Placental epithelial cell (primary cell): ENCODE data around the gene KCNJ14. TPM values are rescaled to one million over a fixed set of nuclear protein-coding genes. Genes with fewer than 3 reads are reported as not detected.

Experiments
- total RNA-seq: library from RNA; depleted of rRNA; stranded (reverse); fragments of >200 nt; gene quantifications from 2 replicates; pipeline ENCODE4 v1.2.3, GENCODE V29; 2012

The KCNJ14 gene
- 0.33 and 0.79 TPM in 2 replicates for total RNA-seq

GRCh38 chr19:48455171-48455907 is at the start of gene KCNJ14:
Gene KCNJ14 (plus strand): TSS chr19:48455574. CDS start chr19:48461725, 6,151 bp downstream.

GRCh38 chr19:48445606-48446481 is 9.5 kb upstream of the KCNJ14 start, which contains the start of gene GRWD1:
Gene GRWD1 (plus strand): TSS chr19:48445983. CDS start chr19:48446006, 23 bp downstream.

GRCh38 chr19:48469289-48469881 is 14.0 kb downstream of the KCNJ14 start, which contains the start of gene CYTH2:
Gene CYTH2 (plus strand): TSS chr19:48469369. CDS start chr19:48469508, 139 bp downstream.

GRCh38 chr19:48511800-48512503 is 56.6 kb downstream of the KCNJ14 start, which contains the start of gene LMTK3:
Gene LMTK3 (minus strand): TSS chr19:48511835. CDS start chr19:48511576, 259 bp downstream.

Other genes with a start within 250 kb of the KCNJ14 start
- gene CARD8, start 199.7 kb upstream of the KCNJ14 start, total RNA-seq: 9.1 and 16.1 TPM in 2 replicates
- 0.33 and 0.79 TPM in 2 replicates for gene ZNF114, start 185.5 kb upstream of the KCNJ14 start, total RNA-seq
- gene EMP3, start 130.0 kb upstream of the KCNJ14 start, total RNA-seq: 73.0 and 115 TPM in 2 replicates
- 7.0 and 11.0 TPM in 2 replicates for gene TMEM143, start 91.6 kb upstream of the KCNJ14 start, total RNA-seq
- not detected in 2 replicates for gene SYNGR4, start 91.2 kb upstream of the KCNJ14 start, total RNA-seq
- 198 and 212 TPM in 2 replicates for gene KDELR1, start 64.0 kb upstream of the KCNJ14 start, total RNA-seq
- gene GRIN2D, start 61.9 kb upstream of the KCNJ14 start, total RNA-seq: 1.8 and 3.9 TPM in 2 replicates
- gene GRWD1, start 9.6 kb upstream of the KCNJ14 start, total RNA-seq: 18.8 and 40.3 TPM in 2 replicates
- 57.3 and 76.9 TPM in 2 replicates for gene CYTH2, start 13.8 kb downstream of the KCNJ14 start, total RNA-seq
- gene LMTK3, start 56.3 kb downstream of the KCNJ14 start, total RNA-seq: 2.1 and 2.7 TPM in 2 replicates
- gene SULT2B1, start 96.6 kb downstream of the KCNJ14 start, total RNA-seq: 0.54 and 0.79 TPM in 2 replicates
- not detected in 2 replicates for gene SPACA4, start 151.2 kb downstream of the KCNJ14 start, total RNA-seq
- 0.43 and 1.2 TPM in 2 replicates for gene FAM83E, start 159.5 kb downstream of the KCNJ14 start, total RNA-seq
- gene RPL18, start 163.6 kb downstream of the KCNJ14 start, total RNA-seq: 1,714 and 1,895 TPM in 2 replicates
- 8.2 and 9.2 TPM in 2 replicates for gene SPHK2, start 163.9 kb downstream of the KCNJ14 start, total RNA-seq
- 2.1 and 5.5 TPM in 2 replicates for gene DBP, start 181.8 kb downstream of the KCNJ14 start, total RNA-seq
- 0.11 and 5.9 TPM in 2 replicates for gene CA11, start 190.6 kb downstream of the KCNJ14 start, total RNA-seq
- gene NTN5, start 217.4 kb downstream of the KCNJ14 start, total RNA-seq: 0.11 and 0.39 TPM in 2 replicates
- under 0.01 TPM in 1 of 2 replicates, not detected in the other for gene FUT2, start 240.4 kb downstream of the KCNJ14 start, total RNA-seq